Activated naive CD8-positive, alpha-beta T cell treated with anti-CD3 and anti-CD28 coated beads, Interleukin-2, amount 10 ng/mL, durations not matched to agents 7 days and 5 days (primary cell): ENCODE results near the gene MOCS1. TPM values are rescaled to one million over a fixed set of nuclear protein-coding genes. Genes with fewer than 3 reads are reported as not detected.

Source experiments
- total RNA-seq, 2 experiments: library from RNA; stranded (reverse); gene quantifications; one replicate each; pipeline ENCODE4 v1.2.3, GENCODE V29; 2021

The MOCS1 gene
- total RNA-seq, 2 experiments from 2014 or later: 0.37 to 0.61 TPM

Other genes starting within 250 kb of the MOCS1 start
- gene KIF6, start 209.1 kb downstream of the MOCS1 start, total RNA-seq: not detected
- gene DAAM2, start 142.1 kb downstream of the MOCS1 start, total RNA-seq: not detected